Measurements from ENCODE around the gene LACRT.

DNA sequence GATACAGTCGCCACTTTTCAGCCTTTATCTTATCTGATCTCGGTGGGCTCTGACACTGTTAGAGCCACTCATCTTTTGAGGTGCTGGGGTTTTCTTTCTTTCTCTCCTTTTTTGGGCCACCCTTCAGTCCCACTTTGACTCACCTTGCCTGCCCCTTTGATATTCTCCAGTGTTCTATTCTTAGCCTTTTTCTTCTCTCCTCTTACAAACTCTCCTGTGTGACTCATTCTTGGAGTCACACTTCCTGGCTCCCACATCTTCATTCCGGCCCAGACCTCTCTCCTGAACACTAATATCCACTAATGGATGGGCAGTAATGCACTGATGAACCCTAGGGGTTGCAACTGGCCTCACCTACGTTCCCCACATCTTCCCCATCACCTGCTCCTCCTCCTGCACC, 15.7 kb upstream of the LACRT start:
- TF ChIP-seq YY1 (IDR thresholded peaks at IDR 0.05; ENCODE audit: insufficient read depth, insufficient read length) (no peak), ZNF274 (IDR thresholded peaks at IDR 0.05; ENCODE audit: low read depth, low read length) (no peak)

All from NT2/D1 (cell line).